NCI-H345 treated with DMSO at 0.1 percent for 48 hours (cell line): ENCODE results near the gene MOB3B.
A peak's percentile ranks its signal among the peaks of the same experiment; 100 is the strongest.

Experiments
- DNase-seq: peaks from one replicate; lab custom pipeline; 2025; ENCODE audit not compliant: unreplicated experiment; lab: John Stamatoyannopoulos, UW

The MOB3B gene

DNA sequence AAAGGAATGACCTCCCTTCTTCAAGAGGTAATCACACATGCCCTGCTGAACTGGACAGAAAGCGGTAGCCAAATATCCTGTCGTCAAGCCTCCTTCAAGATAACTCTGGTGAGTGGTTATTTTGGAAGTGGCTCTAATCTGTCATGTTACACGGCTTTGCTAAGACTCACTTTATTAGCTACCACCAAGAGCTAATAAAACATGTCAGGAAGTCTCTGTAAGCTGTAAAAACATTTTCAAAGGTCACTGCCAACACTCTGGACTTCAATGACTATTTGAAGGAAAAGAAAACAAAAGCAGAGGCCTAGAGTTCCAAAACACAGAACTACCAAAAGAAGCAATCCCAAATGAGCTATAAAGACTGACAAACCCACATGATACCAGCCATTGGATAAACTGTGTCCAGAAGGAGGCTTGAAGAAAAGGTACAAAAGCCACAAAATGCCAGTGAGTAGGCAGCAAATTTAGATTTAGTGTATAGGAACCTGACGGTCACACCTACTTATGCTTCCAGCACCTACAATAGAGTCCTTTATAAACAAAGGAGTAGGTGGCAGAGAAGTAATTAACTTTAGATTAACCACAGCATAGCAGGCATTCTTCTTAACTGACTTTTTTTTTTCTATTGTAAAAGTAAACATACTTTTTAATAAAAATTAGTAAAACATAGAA lies 135.3 kb downstream of the MOB3B start:
- no peak for DNase-seq

DNA sequence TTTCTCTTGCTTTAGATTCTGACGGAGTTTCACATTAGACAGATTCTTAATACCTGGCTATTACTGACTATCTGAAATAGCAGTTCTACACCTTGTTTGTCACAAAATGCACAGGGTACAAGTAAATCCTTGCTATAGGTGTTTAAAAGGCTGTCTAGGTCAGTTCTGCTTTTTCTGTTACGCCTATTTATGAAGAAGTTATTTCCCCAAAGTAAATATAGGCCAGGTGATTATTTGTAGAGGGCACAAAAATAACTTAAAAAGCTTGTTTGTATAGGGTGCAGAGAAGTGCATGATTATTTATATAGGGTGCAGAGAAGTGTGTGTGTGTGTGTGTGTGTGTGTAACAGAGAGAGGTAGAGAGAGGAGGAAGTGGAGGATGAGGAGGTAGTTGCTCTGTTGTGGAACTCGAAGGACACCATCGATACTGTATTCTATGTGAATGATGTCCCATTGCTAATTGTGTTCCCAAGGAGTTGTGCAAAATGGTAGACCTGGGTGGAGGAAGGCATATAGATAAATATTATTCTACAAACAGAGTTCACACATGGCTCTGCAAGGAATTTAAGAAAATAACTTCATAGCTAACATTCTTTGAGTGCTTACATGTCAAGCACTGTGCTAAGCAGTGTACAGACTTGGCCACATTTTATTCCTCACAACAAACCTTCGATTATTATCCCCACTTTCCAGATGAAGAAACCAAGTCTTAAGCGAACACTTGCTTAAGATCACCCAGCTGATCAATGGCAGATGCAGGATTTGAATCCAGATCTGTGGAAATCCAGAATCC lies 136.4 kb downstream of the MOB3B start:
- no peak for DNase-seq

- no peak for DNase-seq
These were observed 137.2 kb downstream of the MOB3B start for GRCh38 chr9:27392451-27392850.

DNA sequence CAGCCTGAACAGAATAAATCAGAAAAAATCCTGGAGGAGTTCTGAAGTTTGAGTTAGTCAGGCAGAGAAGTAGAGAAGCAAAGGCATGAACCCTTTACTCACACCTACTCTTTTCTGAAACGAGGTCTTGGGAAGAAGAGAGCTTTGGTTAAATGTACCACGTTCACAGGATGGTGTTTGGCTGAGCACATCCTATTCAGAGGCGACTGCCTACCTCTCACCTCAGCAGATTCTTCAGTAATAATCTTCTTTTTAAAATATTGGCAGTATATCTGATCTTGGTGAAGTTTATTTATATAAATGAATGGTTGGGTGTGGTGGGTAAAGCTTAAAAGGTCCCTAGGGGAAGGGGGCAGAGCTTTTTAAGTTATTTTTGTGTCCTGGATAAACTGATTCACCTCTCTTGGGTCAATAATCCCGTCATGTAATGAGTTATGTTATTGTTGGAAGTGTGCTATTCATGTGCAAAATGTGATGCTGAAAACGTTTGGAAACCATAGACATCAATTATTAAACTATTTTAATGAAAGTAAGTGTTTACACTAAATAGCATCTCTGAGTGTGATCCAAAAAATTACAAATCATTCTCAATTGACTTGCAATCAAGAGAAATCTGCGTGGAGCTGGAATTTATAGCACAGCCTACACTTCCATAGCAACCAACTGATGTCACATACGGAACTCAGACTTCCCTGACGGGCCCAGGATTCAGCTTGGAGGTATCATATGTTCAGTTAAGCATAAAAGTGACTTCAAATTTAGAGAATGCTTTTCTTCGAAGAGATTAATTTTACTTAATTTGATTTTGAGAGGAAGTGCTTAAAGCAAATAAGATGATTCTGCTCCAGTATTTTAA lies 138.3 kb downstream of the MOB3B start:
- DNase-seq: no peak

- DNase-seq: no peak
These were observed 141.5 kb downstream of the MOB3B start for GRCh38 chr9:27388150-27388549.

DNA sequence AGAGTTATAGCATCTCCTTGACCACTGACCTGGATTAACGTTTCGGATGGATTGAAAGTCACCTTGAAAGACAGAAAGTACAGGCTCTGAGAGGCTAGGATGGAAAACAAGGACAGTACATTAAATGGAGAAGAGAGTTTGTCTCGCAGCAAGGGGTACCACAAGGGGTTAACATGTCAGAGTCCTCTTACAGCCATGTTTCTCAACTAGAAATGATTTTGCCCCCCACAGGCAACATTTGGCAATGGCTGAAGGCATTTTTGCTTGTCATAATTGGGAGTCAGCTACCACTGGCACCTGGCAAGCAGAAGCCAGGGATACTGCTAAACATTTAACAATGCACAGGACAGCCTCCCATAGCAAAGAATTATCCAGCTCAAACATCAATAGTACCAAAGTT lies 141.9 kb downstream of the MOB3B start:
- no peak for DNase-seq

- DNase-seq: no peak
These were observed 143.0 kb downstream of the MOB3B start for GRCh38 chr9:27386571-27387091.

DNA sequence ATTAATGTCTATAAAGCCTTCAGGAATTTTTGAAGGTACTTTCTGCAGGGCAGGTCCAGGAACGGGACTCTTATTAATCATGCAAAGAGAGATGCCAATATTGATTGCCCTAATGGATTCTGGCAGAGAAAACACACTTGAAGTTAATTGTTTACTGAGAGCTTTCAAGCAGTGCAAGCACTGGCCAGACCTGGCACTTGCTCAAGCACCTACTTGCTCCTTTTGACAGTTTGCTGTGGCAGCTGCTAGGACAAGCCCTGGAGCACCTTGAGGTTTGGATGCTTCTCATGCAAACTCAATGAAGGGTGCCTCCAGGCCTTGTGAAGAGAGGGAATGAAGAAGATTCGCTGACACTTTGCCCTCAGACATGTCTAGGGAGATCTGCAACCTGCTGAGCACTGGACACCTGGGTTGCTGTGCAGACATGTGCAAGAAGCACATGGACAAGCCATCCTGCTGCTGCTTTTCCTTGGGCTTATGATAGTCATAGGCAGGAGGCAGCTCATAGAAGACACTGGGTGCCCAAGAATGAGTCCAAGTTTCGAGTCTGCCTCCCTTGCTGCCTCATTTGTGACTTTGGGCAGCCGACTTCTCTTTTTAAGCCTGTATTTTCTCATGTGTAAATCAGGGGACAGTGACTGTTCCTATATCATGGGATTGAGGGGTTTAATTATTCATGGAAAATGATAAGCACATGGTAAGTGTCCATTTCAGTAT lies 143.8 kb downstream of the MOB3B start:
- peak; percentile 51 for DNase-seq

- no peak for DNase-seq
These were observed 145.2 kb downstream of the MOB3B start for GRCh38 chr9:27384262-27385014.

DNA sequence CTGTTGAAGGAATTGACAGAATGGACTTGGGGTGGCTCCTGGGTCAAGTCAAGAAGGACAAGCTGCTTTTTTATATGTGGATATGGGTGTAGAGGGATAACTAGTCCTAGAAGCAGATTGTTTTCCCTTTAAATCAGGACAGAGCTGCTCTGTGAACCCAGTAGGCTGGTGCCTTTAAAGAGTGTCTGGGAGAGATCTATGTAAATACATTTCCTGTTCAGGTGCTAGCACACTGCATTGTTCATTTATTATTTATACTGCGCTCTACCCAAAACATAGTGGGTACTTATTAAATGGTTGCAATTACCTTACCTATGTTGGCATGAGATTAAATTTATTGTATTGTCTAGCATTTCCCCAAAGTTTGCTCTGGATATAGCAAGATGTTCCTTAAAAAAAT lies 146.1 kb downstream of the MOB3B start:
- DNase-seq: no peak

DNA sequence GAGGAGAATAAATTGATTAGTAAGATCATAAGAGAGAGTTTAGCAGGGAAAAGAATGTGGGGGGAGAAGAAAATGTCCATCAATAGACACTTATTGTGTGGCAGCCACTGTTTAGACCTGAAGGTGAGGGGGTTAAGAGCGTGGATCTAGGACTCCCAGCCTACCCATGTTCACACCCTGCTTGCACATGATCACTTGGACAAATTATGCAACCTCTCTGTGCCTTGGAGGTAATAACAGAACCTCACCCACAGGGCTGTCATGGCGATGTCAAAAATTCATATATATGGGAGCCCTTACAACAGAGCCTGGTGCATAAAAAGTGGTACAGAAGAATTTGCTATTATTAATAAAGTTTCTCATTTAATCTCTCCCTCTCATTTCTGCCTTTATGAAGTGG lies 146.6 kb downstream of the MOB3B start:
- DNase-seq: no peak

- DNase-seq: no peak
These were observed 147.3 kb downstream of the MOB3B start for GRCh38 chr9:27382308-27382707.

- DNase-seq: no peak
These were observed 150.0 kb downstream of the MOB3B start for GRCh38 chr9:27379311-27380251.

GRCh38 chr9:27377811-27378456 lies 151.7 kb downstream of the MOB3B start:
- DNase-seq: no peak

DNA sequence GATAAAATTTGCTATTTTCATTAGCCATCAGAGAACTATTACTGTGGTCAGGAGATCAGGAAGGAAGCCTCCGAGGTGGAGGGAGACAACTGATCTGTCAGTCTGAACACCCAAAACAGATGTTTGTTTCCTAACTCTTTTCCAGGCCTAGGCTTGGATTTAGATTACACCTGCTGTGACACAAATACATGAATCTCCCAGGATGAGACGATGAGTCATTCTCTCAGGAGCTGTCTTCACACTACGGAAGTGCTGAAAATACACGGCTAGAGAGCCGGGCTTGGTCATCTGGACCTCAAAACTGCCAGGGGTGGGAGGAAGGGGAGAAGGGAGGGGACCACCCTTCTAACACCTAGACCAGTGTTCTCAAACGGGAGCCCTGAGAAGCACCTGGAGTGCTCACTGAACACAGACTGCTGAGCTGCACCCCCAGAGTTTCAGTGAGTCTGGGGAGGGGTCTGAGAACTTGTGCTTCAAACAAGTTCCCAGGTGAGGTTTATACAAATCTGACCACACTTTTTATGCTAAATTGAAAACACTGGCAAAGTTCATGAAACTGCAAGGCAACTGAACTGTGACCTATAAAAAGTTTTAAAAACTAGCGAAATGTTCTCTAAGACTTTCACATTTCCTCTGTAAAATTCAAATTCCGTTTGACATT lies 152.3 kb downstream of the MOB3B start:
- peak; percentile 9 for DNase-seq

DNA sequence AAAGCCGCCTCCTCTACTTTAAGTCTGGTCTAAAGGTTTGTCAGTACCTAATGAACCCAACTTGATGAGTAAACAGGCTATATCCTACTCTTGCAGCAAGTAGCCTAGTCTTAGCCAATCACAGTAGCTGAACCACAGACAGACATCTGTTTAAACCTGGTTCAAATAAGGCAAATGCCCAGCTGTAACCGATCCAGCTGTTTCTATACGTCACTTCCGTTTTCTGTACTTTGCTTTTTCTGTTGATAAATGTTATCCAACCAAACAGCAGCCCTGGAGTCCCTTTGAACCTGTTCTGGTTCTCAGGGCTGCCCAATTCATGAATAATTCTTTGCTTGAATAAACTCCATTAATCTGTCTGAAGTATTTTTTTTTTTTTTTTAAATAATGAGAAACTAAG lies 155.8 kb downstream of the MOB3B start:
- no peak for DNase-seq

GRCh38 chr9:27372615-27373014 lies 157.0 kb downstream of the MOB3B start:
- no peak for DNase-seq

DNA sequence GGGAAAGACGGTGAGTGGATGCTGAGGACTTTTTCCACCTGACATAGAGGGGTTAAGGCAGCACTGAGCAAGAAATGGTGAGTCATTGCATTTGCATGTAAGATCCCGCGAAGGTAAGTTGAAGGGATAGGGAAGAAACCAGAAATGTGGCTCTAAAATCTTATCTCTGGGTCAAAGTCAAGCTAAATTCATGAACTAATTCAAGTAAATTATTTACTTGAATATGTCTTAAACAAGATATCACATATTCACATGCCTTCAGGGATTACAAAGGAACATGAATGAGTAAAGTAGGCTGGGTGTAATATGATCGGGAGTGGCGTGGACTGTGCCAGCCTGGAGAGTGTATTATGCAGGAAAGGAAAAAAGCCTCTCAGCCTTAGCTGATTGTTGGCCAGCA lies 158.2 kb downstream of the MOB3B start:
- DNase-seq: no peak
